Tibial artery (tissue), 4 donors: Measurements from ENCODE around the gene ACCSL.

ENCODE experiments used
- DNase-seq, 2 donors: peaks; one replicate each; pipeline ENCODE4 v3.0.0-alpha.2; 2019
- H3K27ac ChIP-seq, 2 donors: fragments of 200-600 bp; sonication (generic) in 1 of 2; 1 replicate in 1 of 2; 2 replicates in 1 of 2; pipeline ENCODE4 v1.5.1; 2018 to 2019; ENCODE audit warnings: mild to moderate bottlenecking in 1 of 2
- H3K27me3 ChIP-seq, 2 donors: fragments of 200-600 bp; sonication (generic) in 1 of 2; one replicate each; pipeline versions ENCODE4 v1.5.1 to v1.6.0; 2016 to 2019
- H3K36me3 ChIP-seq, 3 donors: fragments of 200-600 bp; sonication (generic) in 2 of 3; one replicate each; pipeline ENCODE4 v1.5.1; 2016 to 2019; ENCODE audit warnings: mild to moderate bottlenecking in 2 of 3
- H3K4me1 ChIP-seq, 4 donors: fragments of 200-600 bp; sonication (generic) in 2 of 4; 1 replicate in 3 of 4; 2 replicates in 1 of 4; pipeline ENCODE4 v1.5.1; 2016 to 2019
- H3K4me3 ChIP-seq, 2 donors: fragments of 200-600 bp; sonication (generic) in 1 of 2; 1 replicate in 1 of 2; 2 replicates in 1 of 2; pipeline ENCODE4 v1.5.1; 2018 to 2019; ENCODE audit warnings: mild to moderate bottlenecking in 2 of 2
- H3K9me3 ChIP-seq, 3 donors: fragments of 200-600 bp; sonication (generic) in 1 of 3; one replicate each; pipeline ENCODE4 v1.5.1; 2016 to 2019
- CTCF ChIP-seq, 2 experiments: fragments of 200-600 bp in 1 of 2; fragments of 450-650 bp in 1 of 2; IDR thresholded peaks; one replicate each; pipeline ENCODE4 v1.5.1; 2017 to 2019; ENCODE audit warnings: antibody characterized with exemption in 2 of 2, mild to moderate bottlenecking in 1 of 2, moderate library complexity in 1 of 2
- intact Hi-C: fragments of 100-400 bp; cut with DNase I; formaldehyde crosslinking; loops from one replicate; pipeline ENCODE4 v1.15.0; 2023; ENCODE audit warnings: low total_unique reads

The ACCSL gene

GRCh38 chr11:44029507-44029845 lies 18.3 kb upstream of the ACCSL start:
- Histone ChIP-seq H3K36me3 (no peaks in the 10 kb centered on the region), H3K27ac (peak overlapping the region; percentile 88 to 91), H3K4me1 (peaks cover 0 to 62% (median 46%) of the 10 kb centered on the region in 4 donors), H3K27me3 (no peaks in the 10 kb centered on the region), H3K9me3 (no peaks in the 10 kb centered on the region), H3K4me3 (no peak overlapping the region)
- no peak for DNase-seq
- intact Hi-C loops, result no loop called here
- TF ChIP-seq CTCF (IDR thresholded peaks at IDR 0.05), result no peak

GRCh38 chr11:44029977-44030911 lies 17.5 kb upstream of the ACCSL start:
- Histone ChIP-seq H3K9me3 (no peaks in the 10 kb centered on the region), H3K4me1 (peaks cover 0 to 69% (median 46%) of the 10 kb centered on the region in 4 donors), H3K4me3 (no peak overlapping the region), H3K36me3 (no peaks in the 10 kb centered on the region), H3K27ac (peak overlapping the region; percentile 88 to 91), H3K27me3 (no peaks in the 10 kb centered on the region)
- intact Hi-C loops, result no loop called here
- peak; percentile 82 to 87 for DNase-seq
- TF ChIP-seq CTCF (IDR thresholded peaks at IDR 0.05), result no peak

- H3K9me3 ChIP-seq, result no peaks in the 10 kb centered on the region
- H3K4me3 ChIP-seq, result no peak overlapping the region
- no peaks in the 10 kb centered on the region for H3K27me3 ChIP-seq
- H3K27ac ChIP-seq, result peak overlapping the region; percentile 88 to 91
- no peak for TF ChIP-seq CTCF (IDR thresholded peaks at IDR 0.05)
- intact Hi-C loops, result no loop called here
- no peaks in the 10 kb centered on the region for H3K36me3 ChIP-seq
- peaks cover 0 to 76% (median 46%) of the 10 kb centered on the region in 4 donors for H3K4me1 ChIP-seq
- DNase-seq, result no peak
These were observed 16.8 kb upstream of the ACCSL start for GRCh38 chr11:44030996-44031395.

- Histone ChIP-seq H3K27ac (peak overlapping the region; percentile 88 to 91), H3K4me3 (no peak overlapping the region), H3K36me3 (no peaks in the 10 kb centered on the region), H3K9me3 (no peaks in the 10 kb centered on the region), H3K4me1 (peaks cover 0 to 81% (median 49%) of the 10 kb centered on the region in 4 donors), H3K27me3 (no peaks in the 10 kb centered on the region)
- intact Hi-C loops, result no loop called here
- DNase-seq, result no peak
- no peak for TF ChIP-seq CTCF (IDR thresholded peaks at IDR 0.05)
These were observed 16.2 kb upstream of the ACCSL start for GRCh38 chr11:44031549-44031948.

GRCh38 chr11:44032299-44033085 lies 15.3 kb upstream of the ACCSL start:
- peaks cover 0 to 88% (median 54%) of the 10 kb centered on the region in 4 donors for H3K4me1 ChIP-seq
- peak overlapping the region in 1 of 2 donors; percentile 1 for H3K4me3 ChIP-seq
- H3K36me3 ChIP-seq, result no peaks in the 10 kb centered on the region
- H3K27me3 ChIP-seq, result no peaks in the 10 kb centered on the region
- no peaks in the 10 kb centered on the region for H3K9me3 ChIP-seq
- H3K27ac ChIP-seq, result peak overlapping the region; percentile 88 to 91
- DNase-seq, result peak; percentile 92 to 95
- no peak for TF ChIP-seq CTCF (IDR thresholded peaks at IDR 0.05)
- intact Hi-C loops, result no loop called here
